ENCODE measurements around the gene PRG3.
"Not testable (repeated sequence)": the region's sequence is repeated elsewhere in the genome, so short reads cannot be mapped to it uniquely, and the experiment has no call there.

Gene PRG3

DNA sequence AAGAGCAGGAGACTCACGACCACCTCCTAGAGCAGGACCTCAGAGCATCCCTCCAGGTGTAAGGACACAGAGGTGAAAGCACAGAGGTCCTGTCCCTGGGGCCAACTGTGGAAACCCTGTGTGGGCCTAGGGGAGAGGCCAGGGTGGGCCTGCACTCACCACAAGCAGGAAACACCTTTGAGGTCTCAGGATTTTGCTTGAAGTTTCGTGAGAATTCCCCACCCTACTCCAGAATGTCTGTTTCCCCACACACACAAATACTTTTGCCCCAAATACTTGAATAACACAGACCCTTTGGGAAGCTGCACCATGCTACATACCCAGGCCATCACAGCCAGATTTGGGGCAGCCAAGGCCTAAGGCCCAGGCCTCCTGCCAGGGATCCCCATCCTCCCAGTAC lies 27.8 kb upstream of the PRG3 start:
- DNase-seq (ENCODE audit: low read depth): no peak

DNA sequence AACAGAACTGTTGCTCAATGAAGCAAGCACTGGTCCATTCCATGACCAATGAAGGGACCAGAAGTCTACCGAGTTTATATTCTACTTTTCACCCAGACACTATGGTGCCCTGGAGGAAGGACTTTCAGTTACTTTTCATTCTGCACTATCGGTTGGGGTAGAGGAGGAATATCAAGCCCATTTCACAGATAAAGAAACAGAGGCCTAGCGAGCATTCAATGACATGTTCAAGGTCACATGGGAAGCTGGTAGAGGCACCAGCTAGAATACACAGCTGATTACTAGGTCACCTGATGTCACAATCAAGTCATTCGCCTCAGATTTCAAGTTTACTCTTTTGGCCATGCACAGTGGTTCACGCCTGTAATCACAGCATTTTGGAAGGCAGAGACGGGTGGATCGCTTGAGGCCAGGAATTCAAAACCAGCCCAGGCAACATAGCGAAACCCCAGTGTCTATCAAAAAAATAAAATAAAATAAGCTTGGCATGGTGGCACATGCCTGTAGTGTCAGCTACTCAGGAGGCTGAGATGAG lies 27.1 kb upstream of the PRG3 start:
- DNase-seq (ENCODE audit: low read depth): no peak

DNA sequence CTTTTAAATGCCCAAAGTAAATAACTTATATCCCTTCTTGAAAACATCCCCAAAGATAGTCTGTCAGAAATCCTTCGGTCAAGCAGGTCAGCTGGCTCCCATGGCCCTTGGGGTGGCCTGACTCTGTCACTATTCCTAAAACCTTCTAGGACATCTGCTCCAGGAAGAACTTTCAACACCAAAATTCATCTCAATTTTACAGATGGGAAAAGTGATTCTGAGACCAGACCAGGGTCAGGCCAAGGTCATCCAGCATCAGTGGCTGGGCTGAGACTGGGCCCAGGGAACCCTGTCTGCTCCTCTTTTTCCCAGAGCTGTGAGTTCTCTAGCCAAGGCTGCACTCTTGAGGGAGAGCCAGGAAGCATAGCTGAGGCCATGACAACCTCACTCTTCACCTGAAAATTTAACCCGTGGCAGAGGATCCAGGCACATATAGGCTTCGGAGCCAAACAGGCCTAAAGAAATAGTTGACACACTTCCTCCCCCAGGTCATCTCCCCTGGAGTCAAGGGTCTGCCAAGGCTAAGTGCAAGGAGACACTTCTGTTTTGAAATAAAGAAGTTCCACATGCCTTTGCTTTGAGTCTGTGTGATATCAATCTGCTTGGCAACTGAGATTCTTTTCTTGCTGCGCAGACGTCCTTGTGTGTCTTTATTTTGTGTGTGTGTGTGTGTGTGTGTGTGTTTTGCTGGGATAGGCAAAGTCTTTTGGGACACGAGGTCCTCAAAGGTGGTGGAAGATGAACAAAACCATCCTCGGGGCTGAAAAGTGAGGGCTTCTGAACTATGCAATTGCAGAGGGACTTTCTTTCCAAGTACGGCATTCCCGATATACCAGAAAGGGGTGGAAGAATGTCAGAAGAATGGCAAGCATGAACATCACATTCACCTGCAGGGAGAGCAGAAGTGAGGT lies 26.3 kb upstream of the PRG3 start:
- DNase-seq (ENCODE audit: low read depth): no peak

DNA sequence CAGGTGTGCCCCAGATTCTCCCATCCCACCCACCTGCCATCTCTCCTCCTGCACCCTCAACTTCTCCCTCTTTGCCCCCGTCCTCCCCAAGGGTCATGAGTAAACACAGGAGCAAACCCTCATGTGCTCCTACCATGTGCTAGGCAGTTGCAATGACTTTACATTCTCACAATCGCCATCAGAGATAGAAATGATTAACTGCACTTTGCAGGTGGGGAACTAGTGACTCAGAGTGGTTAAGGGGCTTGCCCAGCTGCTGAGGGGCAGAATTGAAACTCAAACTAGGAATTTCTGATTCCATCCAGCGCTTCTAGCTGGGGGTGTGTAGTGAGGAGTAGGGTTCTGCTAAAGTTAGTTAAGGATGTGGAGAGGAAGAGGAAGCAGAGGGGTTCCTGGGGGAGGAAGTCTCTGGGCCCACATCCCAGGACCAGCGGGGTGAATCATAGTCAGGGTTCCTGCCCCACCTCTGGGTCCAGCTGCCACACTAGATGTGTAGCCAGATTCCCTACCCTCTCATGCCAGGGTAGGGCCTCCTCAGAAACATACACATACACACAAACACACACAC lies 25.5 kb upstream of the PRG3 start:
- DNase-seq (ENCODE audit: low read depth): no peak

DNA sequence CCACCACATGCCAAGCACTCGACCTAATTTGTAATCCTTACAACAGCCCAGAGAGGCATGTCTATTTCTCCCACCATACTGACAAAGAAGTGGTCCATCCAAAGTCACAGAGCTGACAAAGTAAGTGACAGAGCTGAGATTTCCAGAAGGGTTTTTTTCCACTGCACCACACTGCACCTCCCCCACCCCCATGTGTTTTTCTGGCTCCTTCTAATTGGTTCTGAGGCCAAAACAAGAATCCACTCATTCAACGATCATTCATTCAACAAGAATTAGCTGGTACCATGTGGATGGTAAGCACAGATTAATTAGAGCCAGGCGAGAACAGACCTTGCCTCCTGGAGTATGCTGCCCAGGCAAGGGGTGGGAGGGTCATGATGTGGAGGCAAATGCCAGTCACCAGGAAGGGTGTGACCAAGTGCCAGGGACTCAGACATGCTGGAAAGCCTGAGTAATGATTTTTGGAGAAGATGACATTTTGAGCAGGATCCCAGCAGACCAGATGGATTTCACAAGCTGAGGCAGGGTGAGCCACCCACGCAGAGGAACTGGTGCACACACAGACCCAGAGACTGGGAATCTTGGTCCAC lies 24.4 kb upstream of the PRG3 start:
- DNase-seq (ENCODE audit: low read depth): no peak

DNA sequence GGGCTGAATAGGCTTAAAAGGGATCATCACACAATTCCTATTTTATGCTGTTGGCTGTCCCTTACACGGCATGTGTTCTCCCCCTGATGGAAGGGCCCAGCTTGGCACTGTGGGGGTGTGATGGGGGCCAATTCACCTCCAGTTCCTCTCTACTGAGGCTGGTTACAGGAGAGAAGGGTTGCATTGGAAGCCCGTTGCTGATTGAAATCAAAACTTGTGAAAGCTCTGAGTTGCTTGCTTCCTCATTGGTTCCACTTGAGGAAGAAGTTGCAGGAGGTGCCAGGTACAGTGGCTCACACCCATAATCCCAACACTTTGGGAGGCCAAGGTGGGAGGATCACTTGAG lies 22.8 kb upstream of the PRG3 start:
- DNase-seq (ENCODE audit: low read depth): no peak

DNA sequence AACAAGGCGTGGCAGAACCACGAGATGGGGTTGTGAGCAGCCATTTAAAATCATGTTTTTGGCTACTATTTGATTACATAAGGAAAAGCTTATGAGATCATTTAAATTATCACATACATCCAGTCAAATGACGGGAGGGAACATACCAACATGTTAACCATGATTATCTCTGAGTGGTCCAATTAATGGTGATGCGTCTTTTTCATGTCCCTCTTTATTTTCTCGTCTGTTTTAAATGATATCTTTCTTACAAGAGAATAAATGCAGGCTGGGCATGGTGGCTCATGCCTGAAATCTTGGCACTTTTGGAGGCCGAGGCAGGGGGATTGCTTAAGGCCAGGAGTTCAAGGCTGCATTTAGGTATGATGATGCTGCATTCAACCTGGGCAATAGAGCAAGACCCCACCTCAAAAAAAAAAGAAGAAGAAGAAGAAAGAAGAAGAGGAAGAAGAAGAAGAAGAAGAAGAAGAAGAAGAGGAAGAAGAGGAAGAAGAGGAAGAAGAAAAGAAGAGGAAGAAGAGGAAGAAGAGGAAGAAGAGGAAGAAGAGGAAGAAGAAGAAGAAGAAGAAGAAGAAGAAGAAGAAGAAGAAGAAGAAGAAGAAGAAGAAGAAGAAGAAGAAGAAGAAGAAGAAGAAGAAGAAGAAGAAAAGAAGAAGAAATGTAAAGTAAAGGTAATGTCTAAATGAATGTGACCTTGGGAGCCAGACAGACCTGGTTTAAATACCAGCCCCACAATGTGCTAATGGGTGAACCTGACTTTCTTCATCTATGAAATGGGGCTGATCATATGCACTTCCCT lies 22.3 kb upstream of the PRG3 start:
- DNase-seq (ENCODE audit: low read depth): not testable (repeated sequence)

DNA sequence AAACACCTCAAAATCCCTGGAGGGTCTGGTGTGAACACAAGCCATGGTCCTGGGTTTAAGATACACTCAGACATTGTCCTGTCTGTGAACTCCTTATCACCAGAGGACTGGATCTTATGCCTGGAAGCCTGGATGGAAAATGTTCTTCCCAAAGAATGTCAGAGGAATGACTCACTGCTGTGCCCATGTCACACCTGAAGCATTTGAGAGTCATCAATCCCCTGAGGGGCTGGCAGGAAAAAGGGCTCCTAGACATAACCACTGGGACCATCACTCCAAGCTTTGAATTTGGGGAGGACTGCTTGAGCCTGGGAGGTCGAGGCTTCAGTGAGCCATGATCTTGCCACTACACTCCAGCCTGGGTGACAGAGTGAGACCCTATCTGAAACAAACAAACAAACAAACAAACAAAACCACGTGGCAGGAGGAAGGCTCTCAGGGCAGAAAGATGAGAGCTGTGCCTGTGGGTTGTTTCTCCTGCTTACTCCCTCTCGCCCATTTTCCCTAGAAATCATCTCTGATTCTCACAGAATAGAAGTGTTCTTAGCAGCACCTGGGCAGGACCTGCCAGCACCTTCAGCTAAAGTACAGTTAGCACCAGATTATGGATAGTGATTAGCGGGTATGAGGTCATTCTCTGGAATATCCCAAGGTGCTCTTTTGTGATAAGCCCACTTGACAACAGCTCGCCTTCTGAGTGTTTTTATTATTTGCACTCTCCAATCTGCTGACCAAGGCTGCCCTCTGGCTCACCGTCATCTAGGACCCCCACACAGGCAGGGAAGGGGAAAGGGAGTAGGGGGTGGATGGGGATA lies 21.4 kb upstream of the PRG3 start:
- no peak for DNase-seq (ENCODE audit: low read depth)

DNA sequence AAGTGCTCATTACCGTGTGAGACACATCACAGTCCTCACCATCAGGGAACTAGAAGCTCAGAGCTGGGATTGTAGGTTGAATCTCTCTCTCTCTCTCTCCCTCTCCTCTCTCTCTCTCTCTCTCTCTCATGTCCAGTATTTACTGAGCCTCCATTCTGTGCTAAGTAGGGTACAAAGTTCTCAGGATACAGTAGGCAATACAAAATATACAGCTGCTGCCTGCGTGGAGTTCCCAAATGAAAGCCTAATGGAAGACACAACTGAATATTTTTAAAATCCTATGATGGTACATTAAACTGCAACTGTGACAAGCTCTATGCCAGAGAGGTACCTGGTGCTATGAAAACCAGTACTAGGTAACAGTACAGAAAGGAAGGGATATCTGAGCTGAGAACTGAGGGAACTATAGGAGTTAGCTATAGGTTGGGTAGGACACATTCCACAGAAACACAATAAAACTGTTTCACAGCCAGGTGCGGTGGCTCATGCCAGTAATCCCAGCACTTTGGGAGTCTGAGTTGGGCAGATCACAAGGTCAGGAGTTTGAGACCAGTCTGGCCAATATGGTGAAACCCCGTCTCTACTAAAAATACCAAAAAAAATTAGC lies 19.1 kb upstream of the PRG3 start:
- DNase-seq (ENCODE audit: low read depth): no peak

DNA sequence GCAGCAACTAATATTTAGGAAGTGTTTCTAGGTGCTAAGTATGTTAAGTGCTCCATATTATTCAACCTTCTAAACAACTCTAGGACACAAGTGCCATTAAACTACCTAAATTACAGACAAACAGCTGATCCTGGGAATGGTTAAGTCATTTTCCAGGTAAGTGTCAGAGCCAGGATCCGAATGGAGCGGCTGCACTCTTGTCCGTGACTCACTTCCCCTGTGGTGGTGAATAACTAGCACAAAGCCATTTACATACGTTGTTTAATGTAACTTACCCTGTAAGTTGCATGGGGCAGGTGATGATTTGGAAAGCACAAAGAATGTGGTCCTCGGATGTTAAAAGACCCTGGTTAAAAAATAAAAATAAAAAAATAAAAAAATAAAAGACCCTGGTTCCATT lies 18.3 kb upstream of the PRG3 start:
- no peak for DNase-seq (ENCODE audit: low read depth)

DNA sequence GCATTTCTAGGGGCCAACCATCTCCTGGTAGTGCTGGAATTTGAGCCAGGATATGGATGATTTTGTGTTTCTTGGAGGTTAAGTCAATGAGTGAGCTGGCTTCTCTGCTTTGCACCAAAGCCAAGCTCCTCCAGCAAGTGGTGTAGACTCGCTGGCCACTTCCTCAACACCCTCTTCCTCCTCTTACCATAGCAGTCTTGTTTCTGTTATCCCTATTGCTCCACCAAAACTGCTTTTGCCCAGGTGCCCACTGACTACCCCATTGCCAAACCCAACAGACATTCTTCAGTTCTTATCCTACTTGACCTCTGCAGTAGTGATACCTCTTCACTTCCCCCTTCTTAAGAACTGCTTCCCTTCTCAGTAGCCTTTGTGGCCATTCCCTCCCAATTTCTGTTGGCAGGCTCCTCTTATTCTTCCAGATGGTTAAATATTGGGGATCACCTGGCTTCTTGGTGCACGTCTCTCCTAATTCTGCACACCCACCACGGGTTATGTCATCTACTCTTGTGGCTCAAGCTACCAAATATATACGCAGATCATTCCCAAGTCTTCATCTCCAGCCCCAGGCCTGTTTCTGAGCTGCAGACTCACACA lies 16.5 kb upstream of the PRG3 start:
- DNase-seq (ENCODE audit: low read depth): no peak

DNA sequence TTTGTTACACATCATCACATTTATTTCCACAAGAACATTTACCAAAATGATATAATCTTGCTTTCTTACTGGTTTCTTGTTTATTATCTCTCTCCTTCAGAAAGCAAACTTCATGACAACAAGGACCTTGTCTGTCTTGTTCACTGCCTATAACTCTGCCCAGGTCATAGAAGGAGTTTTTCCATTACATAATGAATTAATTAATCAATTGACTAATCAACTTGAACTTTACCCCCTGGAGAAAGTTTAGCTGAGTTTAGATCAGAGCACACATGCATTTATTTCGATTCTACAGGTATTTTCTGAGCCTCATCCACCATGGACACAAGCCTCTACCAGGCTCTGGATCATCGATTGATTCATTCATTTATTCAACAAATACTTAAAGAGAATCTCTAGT lies 15.8 kb upstream of the PRG3 start:
- DNase-seq (ENCODE audit: low read depth): no peak

DNA sequence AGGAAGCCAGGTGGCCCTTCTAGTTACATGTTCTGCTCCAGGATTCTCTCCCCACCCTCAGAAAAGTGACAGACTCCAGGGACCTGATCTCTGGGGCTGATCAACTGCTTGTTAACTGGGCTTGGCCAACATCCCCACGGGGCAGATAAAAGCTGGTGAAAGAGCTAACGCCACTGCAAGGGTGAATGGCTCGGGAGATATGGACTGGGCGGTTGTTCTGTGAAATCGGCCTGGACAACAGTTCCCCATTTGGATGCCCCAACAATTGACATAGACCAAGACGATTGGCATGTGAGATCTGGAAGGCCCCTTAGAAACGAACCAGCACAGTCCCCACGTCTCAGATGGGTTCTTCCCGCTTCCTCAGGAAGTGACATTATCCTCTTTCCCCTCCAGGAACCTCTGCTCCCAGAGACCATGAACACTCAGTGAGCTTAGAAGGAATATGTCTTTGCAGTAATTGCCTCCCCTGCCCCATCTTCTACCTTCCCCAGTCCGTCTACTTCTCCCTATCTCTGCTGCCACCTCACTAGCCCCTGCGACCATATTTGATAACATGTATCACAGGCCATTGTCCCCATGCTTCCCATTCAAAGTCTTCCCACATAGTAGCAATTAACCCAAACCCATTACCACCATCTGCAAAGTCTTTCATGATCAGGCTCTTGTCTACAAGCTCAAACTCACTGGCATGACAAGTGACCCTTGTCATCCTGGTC lies 15.1 kb upstream of the PRG3 start:
- no peak for DNase-seq (ENCODE audit: low read depth)

DNA sequence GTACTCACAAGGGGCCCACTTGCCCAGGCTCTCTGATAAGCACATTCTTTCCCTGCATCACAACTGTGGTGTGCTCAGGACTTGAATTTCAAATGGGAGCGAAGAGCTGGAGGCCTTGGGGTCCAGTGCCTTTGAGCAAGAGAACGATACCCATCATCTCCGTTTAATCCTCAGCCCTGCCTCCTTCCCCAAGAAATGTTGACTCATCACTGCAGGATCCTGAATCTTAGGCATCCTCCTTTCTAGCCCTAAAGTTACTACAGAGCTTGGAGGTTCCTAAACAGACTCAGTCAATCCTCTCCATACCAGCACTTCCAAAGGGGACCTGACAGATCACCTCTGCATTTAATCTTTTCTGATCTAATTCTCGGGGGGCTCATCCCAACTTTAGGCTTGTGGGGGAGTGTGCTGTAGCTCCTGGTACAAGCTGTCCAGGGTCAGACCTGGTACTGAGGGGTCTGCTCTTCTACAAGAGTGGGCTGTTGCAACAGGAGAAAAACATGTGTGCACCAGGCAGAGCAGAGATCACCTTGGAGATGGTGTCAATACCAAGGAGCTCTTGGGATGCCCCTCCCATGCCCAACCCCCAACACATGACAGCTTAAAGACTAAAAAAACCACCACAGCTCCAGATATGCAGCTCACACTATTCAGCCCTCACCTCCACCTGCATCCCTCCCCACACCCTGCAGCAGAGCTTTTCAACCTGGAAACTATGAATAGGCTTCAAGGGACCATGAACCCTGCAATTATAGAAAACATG lies 13.4 kb upstream of the PRG3 start:
- no peak for DNase-seq (ENCODE audit: low read depth)

DNA sequence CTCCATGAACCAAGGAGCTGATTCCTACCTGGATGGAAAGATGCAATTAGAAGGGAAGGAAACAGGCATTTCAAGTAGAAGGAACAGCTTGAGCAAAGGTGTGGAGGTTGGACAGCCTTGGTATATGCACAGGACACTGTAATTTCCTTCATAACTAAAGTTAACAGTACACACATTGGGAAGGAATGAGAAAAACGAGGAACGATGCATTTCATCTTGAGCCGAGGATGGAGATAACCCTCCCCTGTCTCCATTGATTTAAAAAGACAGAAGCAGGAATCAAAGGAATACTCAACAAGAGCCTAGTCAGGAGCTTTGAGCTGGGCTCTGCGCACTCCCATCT lies 11.8 kb upstream of the PRG3 start:
- no peak for DNase-seq (ENCODE audit: low read depth)

DNA sequence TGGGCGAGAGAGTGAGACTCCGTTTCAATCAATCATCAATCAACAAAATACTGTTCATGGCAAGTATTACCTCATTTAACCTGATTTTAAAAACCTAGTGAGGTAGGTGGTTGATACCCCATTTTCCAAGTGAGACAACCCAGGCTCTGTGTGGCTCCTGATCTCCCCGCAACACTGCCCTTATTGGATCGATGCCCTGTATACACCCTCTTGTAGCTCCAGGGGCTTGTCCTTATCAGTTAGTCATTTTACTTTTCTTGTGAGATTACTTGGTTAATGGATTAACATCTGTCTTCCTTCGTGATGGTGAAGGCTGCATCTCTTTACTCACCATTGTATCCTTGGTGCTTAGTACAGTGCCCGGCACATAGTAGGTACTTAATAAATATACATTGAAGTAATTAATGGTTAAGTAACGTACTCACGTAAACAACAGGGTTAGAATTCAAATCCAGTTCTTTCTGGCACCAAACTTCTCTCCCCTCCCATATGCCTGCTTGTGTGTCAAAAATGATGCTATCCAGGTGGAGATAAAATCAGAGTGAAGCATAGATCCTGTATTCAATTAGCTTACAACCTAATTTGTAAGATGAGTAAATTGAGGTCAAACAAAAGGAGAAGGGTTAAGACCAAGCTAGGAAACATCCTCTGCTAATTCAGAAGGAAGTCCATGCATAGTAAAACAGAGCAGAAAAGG lies 11.3 kb upstream of the PRG3 start:
- no peak for DNase-seq (ENCODE audit: low read depth)

DNA sequence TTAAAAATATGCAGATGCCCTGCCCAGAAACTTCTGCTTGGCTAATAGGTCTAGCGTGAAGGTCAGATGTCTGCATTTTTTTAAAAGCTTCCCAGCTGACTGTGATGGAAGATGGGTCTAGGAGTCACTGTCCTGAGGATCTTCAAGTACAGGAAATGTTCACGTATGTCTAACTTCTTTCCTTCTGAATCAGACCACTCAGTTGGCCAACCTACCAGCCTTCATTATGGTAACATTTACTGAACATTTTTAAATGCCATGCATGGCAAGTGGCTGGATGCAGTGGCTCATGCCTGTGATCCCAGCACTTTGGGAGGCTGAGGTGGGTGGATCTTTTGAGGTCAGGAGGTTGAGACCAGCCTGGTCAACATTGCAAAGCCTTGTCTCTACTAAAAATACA lies 10.6 kb upstream of the PRG3 start:
- DNase-seq (ENCODE audit: low read depth): no peak

DNA sequence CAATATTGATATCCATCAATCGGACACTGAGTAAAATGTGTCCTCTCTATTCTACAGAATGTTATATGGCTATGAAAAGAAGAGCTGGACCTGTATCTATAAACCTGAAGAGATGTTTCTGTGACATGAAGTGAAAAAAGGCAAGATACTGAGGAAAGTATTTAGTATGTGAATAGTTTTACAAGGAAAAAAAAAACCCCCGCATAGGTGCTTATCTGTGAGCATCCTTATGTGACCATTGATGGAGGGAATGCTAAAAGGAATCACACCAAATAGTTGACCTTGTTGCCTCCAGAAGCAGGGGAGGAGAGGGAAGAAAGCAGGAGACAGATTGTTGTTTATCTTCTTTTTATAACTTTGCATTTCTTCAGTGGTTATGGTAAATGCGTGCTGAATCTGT lies 10.2 kb upstream of the PRG3 start:
- no peak for DNase-seq (ENCODE audit: low read depth)

DNA sequence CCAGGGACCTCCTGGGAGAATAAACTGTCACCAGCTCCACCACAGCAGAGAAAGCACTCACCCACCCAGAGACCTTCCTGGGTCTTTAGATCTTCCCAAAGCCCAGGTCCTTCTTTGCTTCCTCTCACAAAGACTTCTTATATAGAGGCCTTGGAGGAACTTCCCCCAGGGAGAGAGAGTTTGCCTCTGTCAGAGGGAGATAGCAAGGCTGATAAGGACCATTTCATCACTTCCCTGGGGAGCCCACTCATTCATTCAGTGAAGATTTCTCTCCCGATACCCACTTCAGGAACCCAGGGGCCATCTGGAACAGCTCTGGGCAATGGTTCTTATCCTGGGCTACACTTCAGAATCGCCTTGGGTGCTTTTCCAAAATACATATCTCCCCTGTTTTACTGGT lies 9.6 kb upstream of the PRG3 start, which contains the start of gene PRG2:
PRG2 (minus strand) TSS at position 116 of the 400 bp plus-strand sequence. CDS start 706 bp downstream, outside the sequence.
- no peak for DNase-seq (ENCODE audit: low read depth)
